Ovary (tissue), 9 donors: ENCODE data around the gene LCMT2. TPM values are rescaled to one million over a fixed set of nuclear protein-coding genes. Genes with fewer than 3 reads are reported as not detected.

ENCODE experiments used
- DNase-seq, 5 donors: peaks; one replicate each; pipeline ENCODE4 v3.0.0-alpha.2; 2019 to 2020
- H3K27ac ChIP-seq, 2 donors: fragments of 200-600 bp; one replicate each; pipeline versions ENCODE4 v1.5.1 to v1.8.0; 2019 to 2022
- H3K27me3 ChIP-seq: fragments of 200-600 bp; one replicate; pipeline ENCODE4 v1.8.0; 2022
- H3K36me3 ChIP-seq: fragments of 200-600 bp; sonication (generic); one replicate; pipeline ENCODE4 v1.5.1; 2019
- H3K4me1 ChIP-seq: one replicate; pipeline ENCODE4 v1.8.1; 2013; ENCODE audit warnings: mild to moderate bottlenecking, moderate library complexity; ENCODE audit not compliant: insufficient read depth
- H3K4me3 ChIP-seq: fragments of 200-600 bp; sonication (generic); one replicate; pipeline ENCODE4 v1.5.1; 2017
- H3K9me3 ChIP-seq, 2 donors: fragments of 200-600 bp in 1 of 2; sonication (generic) in 1 of 2; one replicate each; pipeline versions ENCODE4 v1.5.1 to v1.8.1; 2013 to 2019; ENCODE audit warnings: mild to moderate bottlenecking in 1 of 2, moderate library complexity in 1 of 2
- EP300 ChIP-seq: sonication (generic); formaldehyde crosslinking; IDR thresholded peaks from one replicate; pipeline ENCODE4 v1.6.1; 2017; ENCODE audit warnings: antibody characterized with exemption
- POLR2A ChIP-seq: fragments of 450-650 bp; IDR thresholded peaks from one replicate; pipeline ENCODE4 v1.6.1; 2017; ENCODE audit warnings: antibody characterized with exemption, mild to moderate bottlenecking, moderate library complexity
- WGBS, 3 donors: extraction: QIAGEN DNeasy Blood & Tissue Kit in 1 of 3; methylation state at CpG; one replicate each; pipeline versions ENCODE4 v1.1.5 to v1.1.7; 2013 to 2017; 5-methylcytosine and 5-hydroxymethylcytosine counted together
- intact Hi-C, 4 donors: fragments of 100-400 bp; cut with DNase I; formaldehyde crosslinking; loops; one replicate each; pipeline versions ENCODE4 v1.11.0 to v1.15.1; 2022 to 2023
- polyA plus RNA-seq, 2 donors: library from polyadenylated mRNA; stranded (reverse); fragments of 200-250 nt in 1 of 2; fragments of 350-450 nt in 1 of 2; fragmentation: Illumina TruSeq in 1 of 2; extraction: RNeasy Lipid Tissue Mini Kit (QIAGEN cat#74804) in 1 of 2; gene quantifications; one replicate each; pipeline ENCODE4 v1.2.3, GENCODE V29; 2013 to 2014
- total RNA-seq, 7 donors: library from RNA; depleted of rRNA in 2 of 7; stranded (reverse); fragments of >200 nt in 2 of 7; fragmentation: NEBNext Ultra II Directional in 3 of 7; extraction: Animal tissue kit (Norgen Biotek cat#: 25700) in 3 of 7; gene quantifications; one replicate each; pipeline versions ENCODE4 v1.1.0 to v1.2.4, GENCODE V29; 2016 to 2023
- TF ChIP-seq, protein P1 (sequence below), 3 donors: fragments of 450-650 bp in 2 of 3; fragments of 200-600 bp in 1 of 3; IDR thresholded peaks; one replicate each; pipeline versions ENCODE4 v1.5.1 to v1.8.0; 2016 to 2022; ENCODE audit warnings: antibody characterized with exemption in 3 of 3, mild to moderate bottlenecking in 1 of 3
- donor health status: DM: no; HTN: no; CAD: no; lungs with moderate emphysema.
- donor health status: DM: no; HTN: no; CAD: no.
- donor health status: Bipolar disorder and iron deficiency.
- donor health status: DM: yes; HTN: yes; CAD: no.
- donor health status: DM: no; HTN: no; CAD: no.
- donor health status: DM: yes; HTN: yes; CAD: no.

Gene LCMT2
- total and polyA plus RNA-seq, 9 donors = 4.4 to 13.4 (median 7.9) TPM

DNA sequence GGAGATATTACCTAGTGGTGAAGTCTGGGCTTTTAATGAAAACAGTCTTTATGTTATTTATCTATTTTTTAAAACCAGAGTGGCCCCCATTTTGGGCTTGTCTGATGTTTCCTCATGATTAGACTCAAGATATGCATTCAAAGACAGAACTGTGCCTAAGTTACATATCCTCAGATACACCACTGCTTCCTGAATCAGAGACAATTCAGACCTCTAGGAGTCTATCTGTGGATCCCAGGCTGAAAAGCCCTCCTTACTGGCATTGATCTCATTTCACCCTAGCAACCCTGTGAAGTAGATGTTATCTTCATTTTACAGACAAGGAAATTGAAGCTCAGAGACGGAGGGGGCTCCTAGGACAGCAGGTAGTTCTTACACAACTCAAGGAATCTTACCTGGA lies 46.8 kb downstream of the LCMT2 start:
- TF ChIP-seq POLR2A = no peak
- TF ChIP-seq, protein P1, sequence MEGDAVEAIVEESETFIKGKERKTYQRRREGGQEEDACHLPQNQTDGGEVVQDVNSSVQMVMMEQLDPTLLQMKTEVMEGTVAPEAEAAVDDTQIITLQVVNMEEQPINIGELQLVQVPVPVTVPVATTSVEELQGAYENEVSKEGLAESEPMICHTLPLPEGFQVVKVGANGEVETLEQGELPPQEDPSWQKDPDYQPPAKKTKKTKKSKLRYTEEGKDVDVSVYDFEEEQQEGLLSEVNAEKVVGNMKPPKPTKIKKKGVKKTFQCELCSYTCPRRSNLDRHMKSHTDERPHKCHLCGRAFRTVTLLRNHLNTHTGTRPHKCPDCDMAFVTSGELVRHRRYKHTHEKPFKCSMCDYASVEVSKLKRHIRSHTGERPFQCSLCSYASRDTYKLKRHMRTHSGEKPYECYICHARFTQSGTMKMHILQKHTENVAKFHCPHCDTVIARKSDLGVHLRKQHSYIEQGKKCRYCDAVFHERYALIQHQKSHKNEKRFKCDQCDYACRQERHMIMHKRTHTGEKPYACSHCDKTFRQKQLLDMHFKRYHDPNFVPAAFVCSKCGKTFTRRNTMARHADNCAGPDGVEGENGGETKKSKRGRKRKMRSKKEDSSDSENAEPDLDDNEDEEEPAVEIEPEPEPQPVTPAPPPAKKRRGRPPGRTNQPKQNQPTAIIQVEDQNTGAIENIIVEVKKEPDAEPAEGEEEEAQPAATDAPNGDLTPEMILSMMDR (IDR thresholded peaks at IDR 0.05) = no peak
- TF ChIP-seq EP300 = no peak
- H3K27me3 ChIP-seq = no peaks in the 10 kb centered on the region
- no peak for DNase-seq
- H3K4me1 ChIP-seq = no peaks in the 10 kb centered on the region
- intact Hi-C loops = loop anchor here in 1 of 4 donors (5.0 kb wide), 1 partner anchor 46 kb away; no protein-coding TSS in a partner anchor
- H3K9me3 ChIP-seq = no peaks in the 10 kb centered on the region
- H3K4me3 ChIP-seq = no peak overlapping the region
- WGBS, 3 donors = 85 to 96% (median 85%) methylated on average over 1 of the region's 1 CpG
- H3K36me3 ChIP-seq = no peaks in the 10 kb centered on the region
- H3K27ac ChIP-seq = no peak overlapping the region

DNA sequence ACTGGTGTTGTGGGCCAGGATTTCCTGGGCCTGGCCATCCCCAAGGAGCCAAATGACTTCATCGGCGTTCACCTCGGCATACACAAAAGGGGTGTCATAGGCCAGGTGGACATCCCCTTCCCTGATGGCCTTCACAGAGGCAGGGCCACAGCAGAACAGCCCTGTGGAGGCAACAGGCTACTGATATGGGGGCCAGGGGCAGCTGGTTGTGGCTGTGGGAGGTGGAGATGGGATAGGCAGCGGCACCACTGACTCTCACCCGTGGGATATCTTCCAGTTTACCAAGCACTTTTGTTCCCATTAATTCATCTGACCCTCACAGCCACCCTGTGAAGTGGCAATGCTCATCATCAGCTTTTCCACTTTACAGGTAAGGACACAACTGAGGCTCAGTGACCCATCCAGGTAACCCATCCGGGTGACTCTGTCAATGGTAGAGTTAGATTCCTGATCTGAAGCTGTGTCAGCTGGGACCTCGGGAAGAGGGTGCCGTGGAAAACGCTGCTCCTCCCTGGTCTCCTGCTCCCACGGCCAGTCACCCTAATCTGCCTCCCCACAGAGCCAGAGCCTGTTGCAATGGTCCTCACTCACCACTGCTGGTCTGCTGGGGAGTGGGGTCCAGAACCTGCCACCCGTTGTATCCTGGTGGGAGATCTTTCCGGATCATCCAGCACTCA lies 48.3 kb downstream of the LCMT2 start:
- H3K36me3 ChIP-seq = no peaks in the 10 kb centered on the region
- no peaks in the 10 kb centered on the region for H3K27me3 ChIP-seq
- H3K4me1 ChIP-seq = no peaks in the 10 kb centered on the region
- intact Hi-C loops = loop anchor here in 1 of 4 donors (5.0 kb wide), 1 partner anchor 45 kb away; no protein-coding TSS in a partner anchor
- no peak overlapping the region for H3K4me3 ChIP-seq
- H3K27ac ChIP-seq = no peak overlapping the region
- WGBS, 3 donors = 70 to 81% (median 77%) methylated on average over 10 to 12 of the region's 12 CpGs
- no peak for TF ChIP-seq POLR2A
- TF ChIP-seq, protein P1 (IDR thresholded peaks at IDR 0.05) = no peak
- TF ChIP-seq EP300 = no peak
- DNase-seq = no peak
- no peaks in the 10 kb centered on the region for H3K9me3 ChIP-seq

DNA sequence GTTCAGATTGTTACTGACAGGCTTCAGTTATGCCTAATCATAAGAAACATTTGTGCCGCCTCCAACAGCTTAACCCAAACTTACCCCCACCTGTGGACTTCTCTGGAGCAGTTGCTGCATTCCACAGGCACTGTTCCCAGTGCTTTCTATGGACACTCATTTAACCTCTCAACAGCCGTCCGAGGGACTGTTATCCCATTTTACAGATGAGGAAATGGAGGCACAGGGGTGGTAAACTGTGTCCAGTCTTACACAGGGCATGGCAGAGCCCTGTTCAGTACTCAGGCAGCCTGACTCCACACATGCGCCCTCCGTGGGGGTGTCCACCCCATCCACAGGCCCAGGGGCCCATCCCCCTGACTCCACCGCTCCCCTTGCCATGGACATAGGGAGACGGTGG lies 49.4 kb downstream of the LCMT2 start:
- Histone ChIP-seq H3K4me3 (no peak overlapping the region), H3K9me3 (no peaks in the 10 kb centered on the region), H3K4me1 (no peaks in the 10 kb centered on the region), H3K27me3 (no peaks in the 10 kb centered on the region), H3K36me3 (no peaks in the 10 kb centered on the region), H3K27ac (no peak overlapping the region)
- no peak for DNase-seq
- WGBS, 3 donors = 68 to 76% (median 69%) methylated on average over 7 of the region's 7 CpGs
- intact Hi-C loops = loop anchor here in 1 of 4 donors (5.0 kb wide), 1 partner anchor 44 kb away; no protein-coding TSS in a partner anchor
- TF ChIP-seq, protein P1 (IDR thresholded peaks at IDR 0.05) = no peak
- no peak for TF ChIP-seq POLR2A
- TF ChIP-seq EP300 = no peak

DNA sequence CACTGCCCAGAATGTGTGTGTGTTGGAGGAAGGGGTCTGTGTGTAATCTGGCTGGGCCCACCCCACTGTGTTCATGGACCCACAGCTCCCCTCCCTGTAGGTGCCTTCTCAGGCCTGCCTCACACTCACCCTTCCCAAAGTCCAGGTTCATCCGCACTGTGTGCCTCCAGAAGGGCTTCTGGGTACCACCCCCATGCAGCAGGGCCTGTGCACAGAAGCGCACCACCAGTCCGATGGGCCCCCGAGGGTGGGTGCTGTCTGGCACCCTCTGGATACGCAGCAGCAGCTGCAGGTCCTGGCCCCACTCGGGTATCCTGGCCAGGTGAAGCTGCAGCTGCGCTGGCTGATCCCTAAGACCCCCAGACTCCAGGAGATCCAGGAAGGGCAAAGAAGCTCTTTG lies 50.9 kb downstream of the LCMT2 start:
- intact Hi-C loops = no loop called here
- H3K9me3 ChIP-seq = no peaks in the 10 kb centered on the region

More for the DNA sequence above, 50.9 kb downstream of the LCMT2 start:
- no peak for DNase-seq
- H3K27ac ChIP-seq = no peak overlapping the region
- H3K27me3 ChIP-seq = no peaks in the 10 kb centered on the region
- TF ChIP-seq EP300 = no peak
- TF ChIP-seq, protein P1 (IDR thresholded peaks at IDR 0.05) = no peak
- no peak for TF ChIP-seq POLR2A
- no peaks in the 10 kb centered on the region for H3K36me3 ChIP-seq
- WGBS, 3 donors = 75 to 81% (median 75%) methylated on average over 7 of the region's 7 CpGs
- H3K4me1 ChIP-seq = no peaks in the 10 kb centered on the region
- no peak overlapping the region for H3K4me3 ChIP-seq
